Ectodermal cell (in vitro differentiated cells): ENCODE data around the gene EVC.

Experiments used
- H3K27ac ChIP-seq: 2 replicates; pipeline ENCODE4 v1.7.0; 2013; ENCODE audit warnings: mild to moderate bottlenecking, low read depth, low read length; ENCODE audit not compliant: insufficient read depth, poor library complexity, severe bottlenecking
- H3K27me3 ChIP-seq: 2 replicates; pipeline ENCODE4 v1.7.0; 2013; ENCODE audit warnings: mild to moderate bottlenecking, low read length; ENCODE audit not compliant: insufficient read depth, control insufficient read depth, poor library complexity, severe bottlenecking
- H3K36me3 ChIP-seq: one replicate; pipeline ENCODE4 v1.7.0; 2013; ENCODE audit warnings: low read length; ENCODE audit not compliant: control insufficient read depth, insufficient read depth
- H3K4me1 ChIP-seq: one replicate; pipeline ENCODE4 v1.7.0; 2013; ENCODE audit warnings: low read length; ENCODE audit not compliant: control insufficient read depth, insufficient read depth
- H3K4me3 ChIP-seq: 2 replicates; pipeline ENCODE4 v1.7.0; 2013; ENCODE audit warnings: low read depth, low read length, control low read depth; ENCODE audit not compliant: insufficient read depth
- H3K9me3 ChIP-seq: 2 replicates; pipeline ENCODE4 v1.7.0; 2013; ENCODE audit warnings: mild to moderate bottlenecking, low read length, moderate library complexity; ENCODE audit not compliant: control insufficient read depth
- WGBS, 2 experiments: methylation state at CpG; one replicate each; pipeline ENCODE4 v1.1.7; 2013; ENCODE audit warnings: missing lambda C conversion rate in 2 of 2; 5-methylcytosine and 5-hydroxymethylcytosine counted together

EVC gene

GRCh38 chr4:5730436-5730835, 19.4 kb downstream of the EVC start:
- H3K27ac ChIP-seq, result no peak overlapping the region
- H3K4me1 ChIP-seq, result no peaks in the 10 kb centered on the region
- H3K36me3 ChIP-seq, result peaks cover 13% of the 10 kb centered on the region
- 89 to 90% methylated on average over 10 of the region's 10 CpGs for WGBS, 2 experiments
- no peaks in the 10 kb centered on the region for H3K9me3 ChIP-seq
- no peak overlapping the region for H3K4me3 ChIP-seq
- no peaks in the 10 kb centered on the region for H3K27me3 ChIP-seq

GRCh38 chr4:5730993-5731990, 20.3 kb downstream of the EVC start:
- H3K27ac ChIP-seq, result no peak overlapping the region
- no peaks in the 10 kb centered on the region for H3K9me3 ChIP-seq
- H3K4me3 ChIP-seq, result no peak overlapping the region
- no peaks in the 10 kb centered on the region for H3K27me3 ChIP-seq
- peaks cover 12% of the 10 kb centered on the region for H3K36me3 ChIP-seq
- WGBS, 2 experiments, result 93 to 94% methylated on average over 30 of the region's 30 CpGs
- no peaks in the 10 kb centered on the region for H3K4me1 ChIP-seq

- Histone ChIP-seq H3K9me3 (no peaks in the 10 kb centered on the region), H3K27ac (no peak overlapping the region), H3K4me1 (no peaks in the 10 kb centered on the region), H3K36me3 (peaks cover 12% of the 10 kb centered on the region), H3K27me3 (no peaks in the 10 kb centered on the region), H3K4me3 (no peak overlapping the region)
- 87 to 89% methylated on average over 10 of the region's 10 CpGs for WGBS, 2 experiments
Observed at GRCh38 chr4:5732158-5732557, 21.2 kb downstream of the EVC start.

- H3K36me3 ChIP-seq, result peaks cover 12% of the 10 kb centered on the region
Observed at GRCh38 chr4:5734853-5735252, 23.9 kb downstream of the EVC start.

GRCh38 chr4:5735463-5735862, 24.5 kb downstream of the EVC start:
- Histone ChIP-seq H3K4me3 (no peak overlapping the region), H3K9me3 (no peaks in the 10 kb centered on the region), H3K27ac (no peak overlapping the region), H3K36me3 (peaks cover 12% of the 10 kb centered on the region), H3K27me3 (no peaks in the 10 kb centered on the region), H3K4me1 (no peaks in the 10 kb centered on the region)
- WGBS, 2 experiments, result 92 to 94% methylated on average over 3 of the region's 3 CpGs

More at GRCh38 chr4:5734853-5735252, 23.9 kb downstream of the EVC start:
- no peaks in the 10 kb centered on the region for H3K27me3 ChIP-seq
- no peak overlapping the region for H3K27ac ChIP-seq
- no peak overlapping the region for H3K4me3 ChIP-seq
- H3K9me3 ChIP-seq, result no peaks in the 10 kb centered on the region
- 94 to 96% methylated on average over 5 of the region's 5 CpGs for WGBS, 2 experiments
- H3K4me1 ChIP-seq, result no peaks in the 10 kb centered on the region

GRCh38 chr4:5738061-5738460, 27.1 kb downstream of the EVC start:
- H3K4me3 ChIP-seq, result no peak overlapping the region
- no peaks in the 10 kb centered on the region for H3K4me1 ChIP-seq
- no peak overlapping the region for H3K27ac ChIP-seq
- peaks cover 15% of the 10 kb centered on the region for H3K36me3 ChIP-seq
- H3K27me3 ChIP-seq, result no peaks in the 10 kb centered on the region
- 93 to 97% methylated on average over 2 of the region's 2 CpGs for WGBS, 2 experiments
- no peaks in the 10 kb centered on the region for H3K9me3 ChIP-seq

DNA sequence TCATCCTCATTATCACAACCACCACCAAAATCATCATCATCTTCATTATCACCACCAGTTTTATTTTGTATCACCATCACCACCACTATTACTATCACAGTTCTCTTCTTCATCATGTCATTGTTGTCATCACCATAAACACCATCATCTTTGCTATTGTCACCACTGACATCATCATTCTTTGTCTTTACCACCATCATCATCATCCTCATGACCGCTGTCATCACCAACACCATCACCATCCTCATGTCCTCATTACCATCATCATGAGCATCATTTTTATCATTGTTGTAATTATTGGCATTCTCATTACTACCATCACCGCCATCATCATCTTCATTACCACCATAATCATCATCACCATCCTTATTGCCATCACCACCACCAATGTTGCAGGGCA, 31.4 kb downstream of the EVC start:
- Histone ChIP-seq H3K9me3 (no peaks in the 10 kb centered on the region), H3K4me3 (no peak overlapping the region), H3K36me3 (peaks cover 7% of the 10 kb centered on the region), H3K4me1 (no peaks in the 10 kb centered on the region), H3K27ac (no peak overlapping the region), H3K27me3 (no peaks in the 10 kb centered on the region)
- WGBS, 2 experiments, result 86 to 94% methylated on average over 2 of the region's 2 CpGs

DNA sequence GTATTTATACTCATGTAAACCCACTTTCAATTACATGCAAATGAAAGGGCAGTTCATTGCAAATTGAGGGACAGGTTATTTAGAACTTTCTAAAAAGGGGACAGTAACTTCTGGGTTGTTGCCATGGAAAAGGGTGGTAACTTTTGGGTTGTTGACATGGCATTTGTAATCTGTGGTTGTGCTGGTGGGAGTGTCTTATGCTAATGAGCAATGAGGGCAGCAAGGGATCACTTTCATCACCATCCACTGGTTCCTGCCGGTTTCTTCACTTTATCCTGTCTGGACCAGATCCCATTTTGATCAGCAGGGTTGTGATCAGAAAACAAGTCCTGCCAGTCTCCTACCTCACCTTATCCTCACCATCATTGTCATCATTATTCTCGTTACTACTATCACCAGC, 32.0 kb downstream of the EVC start:
- 88 to 91% methylated on average over 2 of the region's 2 CpGs for WGBS, 2 experiments
- Histone ChIP-seq H3K9me3 (no peaks in the 10 kb centered on the region), H3K4me3 (no peak overlapping the region), H3K27me3 (no peaks in the 10 kb centered on the region), H3K36me3 (peaks cover 7% of the 10 kb centered on the region), H3K4me1 (no peaks in the 10 kb centered on the region), H3K27ac (no peak overlapping the region)

DNA sequence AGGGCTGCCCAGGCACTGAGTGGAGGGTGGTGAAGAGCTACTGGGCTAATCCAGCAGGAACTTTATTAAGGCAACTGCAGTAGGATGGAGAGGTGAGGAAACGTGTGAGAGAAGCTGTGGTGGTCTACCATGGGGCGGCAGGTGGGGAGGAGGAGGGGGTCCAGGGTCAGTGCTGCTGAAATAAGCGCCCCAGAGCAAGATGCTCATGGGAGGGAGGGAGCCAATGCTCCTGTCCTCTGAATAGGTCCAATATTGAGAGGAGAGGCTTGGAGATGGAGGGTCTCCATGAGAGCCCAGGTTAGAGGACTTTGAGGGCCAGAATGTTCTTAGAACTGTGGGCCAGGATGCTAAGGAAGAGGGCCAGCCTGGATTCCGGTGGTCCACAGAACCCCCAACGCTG, 35.2 kb downstream of the EVC start:
- H3K27me3 ChIP-seq, result no peaks in the 10 kb centered on the region
- no peaks in the 10 kb centered on the region for H3K9me3 ChIP-seq
- 92 to 95% methylated on average over 5 of the region's 5 CpGs for WGBS, 2 experiments
- H3K36me3 ChIP-seq, result peaks cover 7% of the 10 kb centered on the region
- no peaks in the 10 kb centered on the region for H3K4me1 ChIP-seq
- H3K4me3 ChIP-seq, result no peak overlapping the region
- no peak overlapping the region for H3K27ac ChIP-seq

- peaks cover 7% of the 10 kb centered on the region for H3K36me3 ChIP-seq
- H3K27ac ChIP-seq, result no peak overlapping the region
Observed at GRCh38 chr4:5746829-5747737, 36.1 kb downstream of the EVC start.

More at GRCh38 chr4:5746829-5747737, 36.1 kb downstream of the EVC start:
- peaks cover 6% of the 10 kb centered on the region for H3K4me1 ChIP-seq
- H3K9me3 ChIP-seq, result no peaks in the 10 kb centered on the region
- H3K4me3 ChIP-seq, result no peak overlapping the region
- H3K27me3 ChIP-seq, result no peaks in the 10 kb centered on the region
- WGBS, 2 experiments, result 79 to 82% methylated on average over 11 of the region's 12 CpGs
